Measurements from ENCODE around the gene IFT122.

Gene IFT122

DNA sequence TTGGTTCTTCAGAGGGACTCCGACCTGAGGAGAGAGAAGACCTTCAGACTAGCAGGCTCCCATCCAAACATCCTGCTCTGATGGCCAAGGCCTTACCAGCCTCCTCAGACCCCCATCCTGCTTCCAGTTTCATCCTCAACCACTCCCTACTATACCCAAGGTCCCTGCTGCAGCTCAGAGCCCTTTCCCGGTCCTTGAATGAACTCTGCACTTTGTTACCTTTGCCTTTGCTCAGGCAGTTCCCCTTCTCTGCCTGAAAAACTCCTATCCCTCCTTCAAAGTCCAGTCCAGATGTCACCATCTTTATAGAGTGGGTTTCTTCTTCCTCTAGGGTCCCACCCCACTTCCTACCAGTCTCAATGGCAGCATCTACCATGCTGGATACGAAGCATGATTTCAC lies 24.6 kb upstream of the IFT122 start:
- no peak for FAIRE-seq

DNA sequence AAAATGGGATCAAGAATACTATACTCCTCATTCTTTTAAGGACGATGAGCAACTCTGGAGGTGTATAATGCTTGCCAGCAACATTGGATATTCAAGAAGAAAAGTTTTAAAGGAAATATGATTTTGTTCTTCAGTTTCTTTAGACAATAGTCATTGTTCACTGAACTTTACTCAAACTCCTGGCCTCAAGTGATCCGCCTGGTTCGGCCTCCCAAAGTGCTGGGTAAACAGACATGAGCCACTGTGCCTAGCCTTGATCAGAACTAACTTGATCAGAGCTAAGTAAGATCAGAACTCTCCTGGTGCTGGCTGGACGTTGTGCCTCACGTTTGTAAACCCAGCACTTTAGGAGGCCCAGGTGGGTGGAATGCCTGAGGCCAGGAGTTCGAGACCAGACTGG lies 24.2 kb upstream of the IFT122 start:
- no peak for FAIRE-seq

DNA sequence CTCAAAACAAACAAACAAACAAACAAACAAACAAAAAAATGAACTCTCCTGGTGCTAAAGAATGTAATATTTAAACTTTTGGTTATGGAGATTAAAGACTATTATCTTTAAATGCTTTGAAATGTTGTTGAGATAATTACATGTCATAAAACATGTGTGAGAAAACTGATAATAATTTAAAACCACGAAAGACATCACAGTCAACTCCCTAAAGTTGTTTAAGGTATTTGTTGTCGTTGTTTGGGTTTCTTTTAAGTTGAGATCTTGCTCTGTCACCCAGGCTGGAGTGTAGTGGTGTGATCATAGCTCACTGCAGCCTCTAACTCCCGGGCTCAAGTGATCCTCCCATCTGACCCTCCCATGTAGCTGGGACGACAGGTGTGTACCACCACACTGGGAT lies 23.6 kb upstream of the IFT122 start:
- FAIRE-seq: no peak

DNA sequence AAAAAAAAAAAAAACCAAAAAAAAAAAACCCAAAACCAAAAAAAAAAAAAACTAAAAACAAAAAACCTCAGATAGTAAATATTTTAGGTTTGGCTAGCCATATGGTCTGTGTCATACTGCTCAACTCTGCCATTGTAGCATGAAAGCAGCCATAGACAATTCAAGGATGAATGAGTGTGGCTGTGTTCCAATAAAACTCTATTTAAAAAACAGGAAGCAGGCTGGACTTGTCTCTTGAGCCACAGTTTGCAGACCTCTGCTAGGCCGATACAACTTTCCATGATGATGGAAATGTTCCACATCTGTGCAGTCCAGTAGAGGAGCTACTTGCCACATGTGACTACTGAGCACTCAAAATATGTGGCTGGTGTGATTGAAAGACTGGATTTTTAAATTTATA lies 22.7 kb upstream of the IFT122 start:
- FAIRE-seq: no peak

DNA sequence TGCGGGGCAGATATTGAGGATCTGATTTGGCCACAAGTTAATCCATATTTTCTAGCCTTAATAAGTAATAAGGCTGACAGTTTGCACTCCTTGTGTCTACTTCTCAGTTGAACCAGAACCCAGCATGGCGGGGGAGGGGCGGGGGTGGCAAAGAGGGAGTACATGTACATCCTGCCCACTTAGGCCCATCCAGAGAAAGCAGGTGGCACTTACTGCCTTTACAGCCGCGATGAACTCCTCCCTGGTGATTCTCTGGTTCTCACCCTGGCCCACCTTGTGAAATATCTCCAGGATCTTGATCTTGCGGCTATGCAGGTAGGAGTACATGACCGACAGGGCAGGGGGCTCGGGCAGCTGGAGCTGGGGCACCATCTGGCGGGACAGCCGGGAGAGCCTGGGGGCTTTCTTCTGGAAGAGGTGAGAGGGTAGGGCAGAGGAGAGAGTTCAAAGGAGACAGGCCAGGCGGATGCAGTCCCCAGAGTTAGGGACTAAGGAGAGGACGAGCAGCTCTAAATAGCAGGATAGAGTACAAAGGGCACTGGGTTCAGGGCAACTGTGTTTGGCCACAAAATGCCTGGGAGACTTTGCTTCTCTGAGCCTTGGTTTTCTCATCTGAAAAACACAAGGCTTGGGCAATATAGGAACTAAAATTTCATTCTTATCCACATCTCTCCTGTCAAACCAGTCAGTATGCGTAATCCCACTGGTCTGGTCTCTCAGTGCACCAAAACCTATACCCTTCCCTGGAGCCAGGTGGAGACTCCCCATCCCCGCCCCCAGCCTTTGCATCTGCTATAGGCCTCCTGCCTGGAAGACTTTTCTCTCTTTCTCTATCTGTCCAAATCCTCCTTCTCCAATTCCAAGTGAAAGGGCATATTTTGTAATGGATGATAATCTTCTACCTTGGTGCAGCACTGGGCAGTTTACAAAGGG lies 21.7 kb upstream of the IFT122 start:
- FAIRE-seq: no peak

DNA sequence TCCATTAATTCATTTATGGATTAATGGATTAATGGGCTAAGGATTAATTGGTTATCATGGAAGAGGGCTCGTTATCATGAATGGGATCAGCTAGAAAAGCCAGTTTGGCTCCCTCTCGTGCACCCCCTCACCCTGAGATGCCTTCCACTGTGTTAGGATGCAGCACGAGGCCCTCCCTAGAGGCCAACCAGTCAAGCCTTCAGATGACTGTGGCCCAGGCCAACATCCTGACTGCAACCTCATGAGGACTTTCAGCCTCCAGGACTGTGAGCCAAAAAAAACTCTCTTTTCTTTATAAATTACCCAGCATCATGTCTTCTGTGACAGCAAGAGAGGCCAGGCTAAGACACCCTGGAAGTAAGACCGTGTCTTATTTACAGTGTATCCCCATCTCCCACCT lies 20.5 kb upstream of the IFT122 start:
- FAIRE-seq: no peak

DNA sequence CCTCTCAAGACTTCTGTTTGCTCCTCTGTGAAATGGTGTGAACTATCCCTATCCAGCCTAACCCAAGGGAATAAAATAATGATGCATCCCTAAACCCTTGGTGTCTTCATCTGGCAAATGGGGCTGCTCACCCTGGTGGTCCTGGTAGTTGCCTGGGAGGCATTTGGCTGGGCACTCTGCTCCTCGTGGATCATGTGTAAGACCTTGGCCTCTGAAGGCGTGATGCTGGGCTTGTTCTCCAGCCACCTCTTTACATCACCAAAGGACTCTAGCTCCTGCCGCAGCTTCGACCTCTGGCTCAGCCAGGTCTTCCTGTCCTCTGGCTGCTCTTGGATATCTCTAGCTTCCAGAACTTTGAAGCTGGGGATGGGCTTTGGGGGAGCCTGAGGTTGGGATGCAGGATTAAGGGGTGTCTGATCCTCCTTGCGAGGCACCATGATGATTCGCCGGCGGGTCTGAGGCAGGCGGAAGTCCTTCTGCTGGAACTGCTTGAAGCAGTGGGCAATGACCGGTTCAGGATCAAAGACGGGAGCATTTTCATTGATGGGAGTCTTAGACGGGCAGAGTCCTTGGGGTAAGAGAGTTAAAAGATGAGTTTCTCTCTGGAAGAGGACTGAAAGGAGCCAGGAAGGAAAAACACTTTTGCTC lies 18.7 kb upstream of the IFT122 start:
- no peak for FAIRE-seq

DNA sequence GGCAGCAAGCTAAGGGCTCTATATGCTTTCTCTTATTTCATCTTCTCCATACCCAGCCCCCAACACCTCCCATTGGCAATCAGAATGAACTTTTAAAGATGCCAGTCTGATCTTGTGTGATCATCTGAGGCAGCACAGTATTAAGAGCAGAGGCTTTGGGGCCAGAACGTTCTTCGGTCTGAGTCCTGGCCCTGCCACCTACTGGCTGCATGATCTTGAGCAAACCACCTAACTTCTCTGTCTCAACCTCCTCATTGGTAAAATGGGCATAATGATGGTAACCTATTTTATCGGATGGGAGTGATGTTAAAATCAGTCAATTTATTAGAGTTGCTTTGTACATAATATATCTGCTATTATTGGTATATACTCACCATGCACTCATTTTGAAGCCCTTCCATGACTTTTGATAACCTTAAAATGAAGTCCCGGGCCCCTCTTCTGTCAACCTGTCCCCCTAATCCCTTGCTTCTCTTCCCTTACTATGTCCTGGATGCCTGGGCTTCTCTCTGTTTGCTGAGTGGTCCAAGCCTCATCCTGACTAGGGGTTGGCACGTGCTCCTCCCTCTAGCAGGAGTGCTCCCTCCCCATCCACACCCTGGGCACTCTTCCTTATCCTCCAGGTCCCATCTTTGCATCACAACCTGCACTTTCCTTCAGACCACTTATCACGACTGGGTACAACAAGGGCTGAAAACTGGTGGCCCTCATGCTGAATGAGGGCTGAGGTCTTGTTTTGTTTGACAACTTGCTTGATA lies 17.9 kb upstream of the IFT122 start:
- FAIRE-seq: no peak

DNA sequence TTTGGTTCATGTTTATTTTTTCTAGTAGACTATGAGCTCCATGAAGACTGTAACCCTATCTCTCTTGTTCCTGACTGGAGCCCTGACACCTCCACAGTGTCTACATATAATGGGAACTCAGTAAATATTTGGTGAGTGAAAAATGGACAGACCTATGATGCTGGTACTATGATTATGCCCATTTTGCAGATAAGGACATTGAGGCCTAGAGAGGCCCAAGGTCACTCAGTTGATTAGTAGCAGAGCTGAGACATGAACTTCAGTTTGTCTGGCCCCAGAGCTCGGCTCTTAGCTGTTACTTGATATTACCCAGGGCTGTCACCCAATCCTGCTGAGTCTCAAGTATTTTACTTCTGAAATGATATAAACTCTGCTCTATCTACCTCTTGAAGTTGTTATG lies 17.1 kb upstream of the IFT122 start:
- FAIRE-seq: no peak

DNA sequence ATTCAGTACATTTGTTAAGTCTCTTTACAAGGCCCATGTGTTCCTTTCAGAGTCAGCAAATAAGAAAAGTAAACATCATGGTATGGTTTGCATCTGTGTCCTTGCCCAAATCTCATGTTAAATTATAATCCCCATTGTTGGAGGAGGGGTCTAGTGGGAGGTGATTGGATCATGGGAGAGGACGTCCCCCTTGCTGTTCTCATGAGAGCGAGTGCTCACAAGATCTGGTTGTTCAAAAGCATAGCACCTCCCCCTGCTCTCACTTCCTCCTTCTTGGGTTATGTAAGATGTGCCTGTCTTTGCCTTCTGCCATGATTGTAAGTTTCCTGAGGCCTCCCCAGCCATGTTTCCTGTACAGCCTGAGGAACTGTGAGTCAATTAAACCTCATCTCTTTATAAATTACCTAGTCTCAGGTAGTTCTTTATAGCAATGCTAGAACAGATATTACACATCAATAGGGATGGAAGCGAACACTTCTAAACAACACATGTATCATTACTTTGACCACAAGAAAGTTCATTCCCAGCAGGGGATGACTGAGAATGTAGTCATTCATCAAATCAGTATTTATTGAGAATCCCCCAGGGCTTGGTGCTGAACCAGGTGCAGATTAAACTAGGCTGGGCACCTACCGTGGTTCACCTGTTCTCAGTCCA lies 15.7 kb upstream of the IFT122 start:
- FAIRE-seq: no peak

DNA sequence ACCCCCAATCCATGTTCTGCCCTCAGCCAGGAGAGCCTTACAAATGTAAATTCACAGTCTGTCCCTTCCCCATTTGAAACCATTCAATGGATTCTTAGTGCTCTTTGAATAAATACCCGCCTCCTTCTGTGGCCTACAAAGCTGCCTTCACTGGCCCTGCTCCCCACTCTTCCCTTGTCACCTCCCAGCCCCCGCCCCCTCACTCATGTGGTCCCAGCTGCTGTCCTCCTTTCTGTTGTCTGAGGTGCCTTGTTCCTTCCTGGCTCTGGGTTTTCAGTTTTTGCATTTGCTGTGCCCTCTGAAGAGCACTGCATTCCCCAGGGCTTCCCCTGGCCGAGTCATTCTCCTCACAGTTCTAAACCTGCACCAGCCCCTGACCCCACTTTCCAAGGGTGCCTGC lies 14.8 kb upstream of the IFT122 start:
- no peak for FAIRE-seq

DNA sequence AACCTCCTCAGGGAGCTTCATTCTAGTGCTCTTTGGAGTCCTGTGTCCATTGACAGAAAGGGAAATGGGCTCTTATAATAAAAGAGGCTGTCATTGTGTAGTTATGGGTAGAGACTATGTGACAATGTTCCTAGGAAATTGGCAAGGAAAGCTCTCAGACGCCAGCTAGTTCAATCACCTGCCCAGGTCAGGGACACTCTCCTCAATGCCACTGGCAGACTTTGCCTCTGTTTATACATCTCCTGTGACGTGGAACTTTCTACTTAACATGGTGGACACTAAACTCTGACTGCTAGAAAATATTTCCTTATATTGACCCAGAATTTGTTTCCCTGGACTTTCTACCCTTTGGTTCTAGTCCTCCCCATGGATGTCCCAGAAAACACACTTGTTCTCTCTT lies 14.4 kb upstream of the IFT122 start:
- no peak for FAIRE-seq

DNA sequence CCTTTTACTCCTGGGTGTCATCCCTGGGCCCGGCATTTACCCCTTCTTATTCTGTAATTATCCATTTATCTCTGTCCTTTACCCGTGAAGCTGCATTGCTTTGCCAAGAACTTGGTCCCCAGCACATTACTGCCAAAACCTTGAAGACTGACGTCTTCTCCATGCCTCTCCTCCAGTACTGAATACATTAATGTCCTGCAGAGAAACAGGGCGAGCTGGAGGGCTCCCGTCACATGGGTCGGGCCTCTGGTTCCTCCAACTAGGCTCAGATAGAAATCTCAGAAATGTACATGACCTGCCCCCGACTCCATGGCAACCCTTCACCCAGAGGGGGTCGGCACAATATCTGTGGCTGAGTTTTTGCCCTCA lies 12.0 kb upstream of the IFT122 start:
- FAIRE-seq: no peak

DNA sequence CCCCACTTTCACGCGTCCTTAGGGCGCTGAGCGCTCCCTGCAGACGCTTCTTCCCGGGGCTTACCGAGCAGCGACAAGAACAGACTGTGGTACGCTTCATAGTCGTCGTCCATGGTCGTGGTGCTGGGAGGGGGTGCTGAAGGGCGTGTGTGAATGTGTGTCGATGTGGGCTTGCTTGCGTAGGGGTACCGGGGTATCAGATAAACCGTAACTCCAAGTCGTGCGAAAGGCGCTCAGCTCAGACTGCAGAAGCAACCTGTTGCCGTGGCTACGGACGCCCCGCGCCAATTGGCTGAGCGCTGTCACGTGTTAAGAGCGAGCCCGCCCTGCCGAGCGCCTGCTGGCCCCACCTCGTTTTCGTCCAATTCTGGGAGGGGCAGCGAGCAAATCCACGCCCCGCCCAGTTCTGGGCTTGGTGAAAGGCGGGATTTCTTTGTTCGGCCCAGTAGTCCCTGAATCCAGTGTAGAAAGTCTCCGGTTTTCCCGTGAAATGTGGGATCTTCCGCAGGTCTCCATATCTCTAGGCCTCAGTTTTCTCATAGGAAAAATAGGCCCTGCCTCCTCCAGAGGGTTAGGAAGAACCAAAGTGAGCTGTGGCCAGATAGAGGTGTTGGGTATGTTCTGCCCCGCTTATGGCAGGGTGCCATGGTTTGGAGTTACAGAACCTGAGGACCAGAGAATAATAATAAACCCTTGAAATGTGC lies 11.5 kb upstream of the IFT122 start, which contains the start of gene EFCAB12:
Gene EFCAB12 (minus strand): TSS at position 261 of the 704 bp plus-strand sequence. CDS start 148 bp downstream, at position 113.
- no peak for FAIRE-seq

DNA sequence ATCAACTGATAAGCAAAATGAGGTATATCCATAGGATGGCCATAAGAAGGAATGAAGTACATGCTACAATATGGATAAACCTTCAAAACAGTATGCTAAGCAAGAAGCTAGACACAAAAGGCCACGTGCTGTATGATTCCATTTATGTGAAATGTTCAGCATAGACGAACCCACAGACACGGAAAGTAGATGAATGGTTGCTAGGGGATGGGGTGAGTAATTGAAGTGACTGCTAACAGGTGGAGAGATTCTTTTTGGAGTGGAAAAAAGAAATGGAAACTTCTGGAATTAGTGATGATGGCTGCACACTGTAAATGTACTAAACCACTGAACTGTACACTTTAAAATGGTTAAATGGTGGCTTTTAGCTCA lies 11.0 kb upstream of the IFT122 start:
- no peak for FAIRE-seq

DNA sequence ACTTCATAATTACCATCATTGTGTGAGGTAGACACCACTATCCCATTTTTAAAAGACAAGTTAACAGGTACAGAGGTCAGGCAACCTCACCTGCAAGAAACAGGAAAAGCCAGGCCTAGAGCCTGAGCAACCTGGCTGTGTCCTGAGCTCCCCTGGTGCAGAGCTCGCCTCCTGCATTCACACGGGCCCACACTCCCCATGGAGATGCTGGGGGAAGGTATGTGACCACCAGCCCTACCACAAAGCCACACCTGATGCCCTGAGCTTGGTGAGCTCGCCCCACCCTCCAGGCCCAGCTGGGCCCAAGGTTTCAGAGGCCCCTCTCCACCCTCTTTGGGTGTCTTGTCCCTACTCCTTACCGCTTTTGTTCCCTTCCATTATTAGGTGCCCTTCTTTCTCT lies 10.4 kb upstream of the IFT122 start:
- FAIRE-seq: no peak

DNA sequence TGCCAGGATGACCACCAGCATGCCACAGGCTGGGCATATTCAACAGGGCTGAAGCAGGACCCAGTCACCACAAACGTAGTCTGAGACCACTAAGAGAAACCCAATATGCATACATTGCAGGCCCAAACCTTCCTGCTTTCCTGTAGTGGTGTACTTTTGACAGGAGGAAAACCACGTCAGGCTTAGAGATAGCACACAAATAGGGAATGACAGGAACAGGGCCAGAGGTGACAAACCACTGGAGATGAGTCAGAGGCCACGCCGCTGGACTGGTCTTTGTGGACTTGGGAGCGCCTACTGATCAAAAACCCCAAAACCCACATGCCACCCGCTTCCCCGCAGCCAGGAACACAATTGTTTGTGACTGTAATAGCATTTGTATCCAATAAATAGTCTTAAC lies 8.0 kb upstream of the IFT122 start:
- no peak for FAIRE-seq

DNA sequence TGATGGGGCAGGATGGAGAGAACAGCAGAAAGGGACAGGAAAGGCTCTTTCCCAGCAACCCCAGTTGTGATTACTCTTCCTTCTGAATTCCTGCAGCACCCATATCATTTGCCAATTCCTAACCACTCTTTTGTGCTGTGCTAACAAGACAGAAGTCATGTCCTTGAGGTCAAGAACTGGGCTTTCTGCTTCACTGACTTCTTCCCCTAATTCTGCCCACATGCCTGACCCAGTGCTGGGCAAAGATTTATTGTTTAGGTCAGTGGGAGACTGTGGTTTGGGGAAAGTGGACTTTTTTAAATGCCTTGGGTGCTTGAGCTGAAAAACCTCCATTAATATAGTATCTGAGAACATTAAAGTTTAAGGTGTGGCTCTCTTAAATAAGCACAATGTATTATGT lies 7.4 kb upstream of the IFT122 start:
- FAIRE-seq: no peak

DNA sequence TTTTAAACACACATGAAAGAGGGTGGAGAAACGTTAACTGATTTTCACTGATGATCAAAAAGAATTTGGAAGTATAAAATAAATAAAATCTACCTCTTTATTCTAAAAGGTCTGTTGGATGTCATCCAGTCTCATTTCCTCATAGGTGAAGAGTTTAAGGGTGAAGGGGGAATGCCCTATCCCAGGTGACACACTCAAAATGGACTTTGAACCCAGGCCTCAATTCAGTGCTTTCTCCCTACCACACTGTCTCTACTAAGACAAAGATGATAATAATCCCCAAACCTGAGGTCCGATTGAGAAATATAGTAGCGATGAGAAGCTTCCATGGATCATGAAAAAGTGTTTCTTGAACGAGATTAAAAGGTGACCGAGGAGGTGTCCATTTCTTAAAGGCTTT lies 6.5 kb upstream of the IFT122 start:
- no peak for FAIRE-seq

DNA sequence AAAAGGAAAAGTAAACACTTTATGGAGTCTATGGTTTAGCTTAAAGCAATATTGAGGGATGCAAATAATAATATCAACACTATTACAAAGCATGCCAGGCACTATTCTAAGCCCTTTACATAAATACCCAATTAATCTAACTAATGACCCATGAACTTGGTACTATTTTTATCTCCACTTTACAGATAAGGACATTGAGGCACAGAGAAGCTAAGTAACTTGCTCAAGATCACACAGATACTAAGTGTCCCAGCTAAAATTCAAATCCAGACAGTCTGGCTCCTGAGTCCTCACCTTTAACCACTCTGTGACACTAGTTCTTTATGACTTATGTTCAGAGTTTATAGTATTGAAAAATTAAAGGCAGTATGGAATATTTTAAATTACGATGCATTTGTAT lies 5.9 kb upstream of the IFT122 start:
- FAIRE-seq: no peak

DNA sequence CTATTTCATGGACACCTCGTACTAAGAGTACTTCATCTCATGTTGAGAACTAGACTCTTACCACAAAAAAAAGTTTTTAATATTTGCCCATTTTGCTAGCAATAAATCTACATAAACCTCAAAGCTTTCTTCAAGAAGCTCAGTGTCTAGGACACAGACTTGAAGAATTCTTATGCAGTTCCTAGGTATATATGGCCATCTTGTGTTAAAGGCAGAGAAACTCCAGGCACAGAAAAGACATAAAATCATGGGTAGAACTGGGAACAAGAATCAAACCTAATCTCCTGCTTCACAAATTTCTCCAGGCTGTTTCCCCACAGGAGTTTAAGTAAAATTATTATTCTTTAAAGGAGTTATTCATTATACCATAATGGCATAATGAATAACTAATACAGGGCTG lies 4.7 kb upstream of the IFT122 start:
- FAIRE-seq: no peak

DNA sequence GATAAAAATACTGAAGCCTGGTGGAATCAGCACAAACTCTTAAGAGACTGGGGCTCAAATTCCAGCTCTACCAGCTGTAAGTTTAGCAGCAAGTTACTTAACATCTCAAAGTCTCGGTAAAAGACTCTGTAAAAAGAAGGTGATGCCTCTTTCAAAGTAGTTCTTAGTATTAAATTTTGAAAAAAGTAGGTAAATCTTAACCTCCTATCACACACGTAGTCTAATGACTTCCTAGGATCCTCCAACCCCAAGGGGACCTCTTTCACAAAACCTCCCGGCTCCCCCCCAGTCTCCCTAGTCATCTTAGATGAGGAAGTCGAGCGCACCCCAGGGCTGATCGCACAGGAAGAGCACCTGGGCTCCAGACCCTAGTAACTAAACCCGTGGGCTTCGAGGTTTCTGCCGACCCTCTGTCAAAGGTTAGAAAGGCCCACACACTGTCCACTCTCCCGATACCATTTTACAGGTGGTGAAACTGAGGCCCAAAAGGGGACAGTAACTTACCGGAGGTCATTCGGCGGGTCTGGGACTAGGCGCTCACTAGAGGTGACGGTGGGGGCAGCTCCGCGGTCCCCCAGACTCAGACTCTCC lies 703 bp upstream of the IFT122 start:
- no peak for FAIRE-seq
